Measurements from ENCODE around the gene ABHD16B. TPM values are rescaled to one million over a fixed set of nuclear protein-coding genes. Genes with fewer than 3 reads are reported as not detected.
"Not testable (repeated sequence)": the region's sequence is repeated elsewhere in the genome, so short reads cannot be mapped to it uniquely, and the experiment has no call there.

The ABHD16B gene
- total and polyA plus RNA-seq, 8 donors, result 0.37 to 0.43 TPM; not detected in 6

DNA sequence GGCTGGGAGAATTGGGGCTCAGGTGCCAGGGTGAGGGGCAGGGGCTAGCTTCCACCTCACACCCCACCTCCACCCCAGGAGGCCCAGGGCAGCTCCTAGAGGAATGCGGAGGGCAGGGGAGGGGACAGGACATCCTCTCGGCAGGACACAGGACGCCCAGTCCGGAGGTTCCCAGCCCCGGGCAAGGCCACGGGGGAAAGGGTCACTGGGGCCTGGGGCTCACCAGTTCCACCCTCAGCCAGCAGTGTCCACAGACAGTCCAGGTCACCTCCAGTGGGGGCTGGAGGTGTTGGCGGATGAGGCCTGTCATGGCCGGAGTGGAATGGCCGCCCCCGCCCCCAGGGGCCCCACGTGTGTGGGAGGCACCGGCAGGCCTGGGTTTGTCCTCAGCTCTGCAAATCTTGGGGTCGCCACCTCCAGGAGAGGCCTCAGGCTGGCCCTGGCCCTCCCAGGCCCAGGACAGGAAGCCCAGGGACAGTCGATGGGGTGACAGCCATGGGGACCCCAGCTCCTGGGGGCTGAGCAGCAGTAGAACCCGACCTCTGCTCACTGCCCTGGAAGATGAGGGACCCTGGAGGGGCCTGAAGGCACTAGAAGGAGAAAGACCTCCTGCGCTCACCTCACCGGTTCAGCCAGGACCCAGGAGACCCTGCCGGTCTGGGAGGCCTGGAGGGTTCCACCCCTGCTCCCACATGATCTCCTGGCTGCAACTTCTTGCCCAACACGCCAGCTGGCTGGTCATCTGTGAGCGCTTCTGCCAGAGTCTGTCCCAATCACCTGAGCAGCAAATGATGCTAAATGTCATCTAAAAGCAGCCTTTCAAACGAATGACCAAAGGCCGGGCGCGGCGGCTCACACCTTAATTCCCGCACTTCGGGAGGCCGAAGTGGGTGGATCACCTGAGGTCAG lies 13.0 kb upstream of the ABHD16B start:
- intact Hi-C loops (cut with DNase I; ENCODE audit: low total_unique reads), result no loop called here
- 66 to 86% (median 69%) methylated on average over 15 to 28 of the region's 28 CpGs for WGBS, 5 donors
- H3K27me3 ChIP-seq, result peaks cover 3 to 78% (median 44%) of the 10 kb centered on the region in 3 donors

DNA sequence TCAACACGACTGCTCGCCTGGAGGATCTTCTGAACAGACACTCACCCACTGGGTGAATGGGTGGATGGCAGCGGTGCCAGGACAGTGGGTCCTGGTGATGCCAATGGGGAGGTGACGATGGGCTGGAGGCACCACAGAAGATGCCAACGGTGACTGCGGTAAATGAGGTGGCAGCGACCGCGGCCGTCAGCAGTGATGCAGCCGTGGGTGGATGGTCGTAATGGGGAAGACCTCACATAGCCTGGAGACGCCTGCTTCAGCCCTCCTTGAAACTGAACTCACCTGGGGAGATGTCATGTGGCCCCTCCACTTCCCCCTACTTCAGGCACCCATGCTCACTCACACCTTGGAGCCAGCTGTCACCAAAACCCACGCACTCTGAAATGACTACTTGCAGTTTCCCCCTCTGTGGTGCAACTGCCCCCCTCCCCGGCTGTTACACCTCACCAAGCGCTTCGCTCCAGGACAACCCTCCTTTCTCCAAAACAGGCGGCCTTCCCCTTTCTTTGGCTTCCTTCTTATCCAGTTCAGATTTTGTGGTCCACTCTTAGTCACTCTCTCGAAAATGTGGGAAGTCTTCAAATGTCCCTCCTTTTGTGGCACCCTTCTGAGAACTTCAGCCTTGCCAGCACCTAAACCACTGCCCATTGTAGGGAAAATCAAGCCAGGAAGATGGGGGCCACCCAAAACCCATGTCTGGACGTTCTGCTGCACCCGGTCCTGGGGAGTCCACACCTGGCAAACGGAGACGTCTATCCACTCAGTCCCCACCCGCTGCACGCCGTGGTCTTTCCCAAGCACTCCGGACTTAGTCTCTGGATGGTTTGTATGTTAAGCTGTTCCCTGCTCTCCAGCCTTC lies 10.4 kb upstream of the ABHD16B start:
- Histone ChIP-seq H3K27me3 (peaks cover 3 to 78% (median 41%) of the 10 kb centered on the region in 3 donors), H3K36me3 (no peaks in the 10 kb centered on the region), H3K27ac (no peak overlapping the region), H3K4me3 (no peak overlapping the region), H3K4me1 (peaks cover 21 to 47% (median 41%) of the 10 kb centered on the region in 4 donors), H3K9me3 (no peaks in the 10 kb centered on the region)
- no peak for TF ChIP-seq POLR2A (IDR thresholded peaks at IDR 0.05)
- TF ChIP-seq CTCF (IDR thresholded peaks at IDR 0.05), result no peak
- TF ChIP-seq POLR2AphosphoS5 (IDR thresholded peaks at IDR 0.05), result no peak
- no peak for TF ChIP-seq EP300 (IDR thresholded peaks at IDR 0.05)
- intact Hi-C loops (cut with DNase I; ENCODE audit: low total_unique reads), result no loop called here
- WGBS, 5 donors, result 65 to 78% (median 74%) methylated on average over 20 to 27 of the region's 27 CpGs
- DNase-seq, result no peak

More for the DNA sequence above, 13.0 kb upstream of the ABHD16B start:
- no peaks in the 10 kb centered on the region for H3K36me3 ChIP-seq
- no peak overlapping the region for H3K4me3 ChIP-seq
- H3K9me3 ChIP-seq, result no peaks in the 10 kb centered on the region
- H3K27ac ChIP-seq, result peak overlapping the region in 4 of 5 donors; percentile 20 to 65 (median 51)
- H3K4me1 ChIP-seq, result peaks cover 8 to 29% (median 20%) of the 10 kb centered on the region in 4 donors
- DNase-seq, result no peak
- TF ChIP-seq EP300 (IDR thresholded peaks at IDR 0.05), result no peak
- no peak for TF ChIP-seq POLR2A (IDR thresholded peaks at IDR 0.05)
- no peak for TF ChIP-seq POLR2AphosphoS5 (IDR thresholded peaks at IDR 0.05)
- TF ChIP-seq CTCF (IDR thresholded peaks at IDR 0.05), result no peak

GRCh38 chr20:63851548-63851943 lies 9.8 kb upstream of the ABHD16B start:
- peaks cover 3 to 78% (median 37%) of the 10 kb centered on the region in 3 donors for H3K27me3 ChIP-seq
- H3K9me3 ChIP-seq; H3K27ac ChIP-seq; H3K36me3 ChIP-seq; H3K4me3 ChIP-seq; DNase-seq; intact Hi-C loops (cut with DNase I; ENCODE audit: low total_unique reads): not testable (repeated sequence)
- 80 to 88% (median 83%) methylated on average over 11 to 14 of the region's 14 CpGs for WGBS, 5 donors
- peaks cover 15 to 42% (median 40%) of the 10 kb centered on the region in 4 donors for H3K4me1 ChIP-seq

- H3K4me3 ChIP-seq; intact Hi-C loops (cut with DNase I; ENCODE audit: low total_unique reads); DNase-seq; H3K9me3 ChIP-seq; H3K36me3 ChIP-seq: not testable (repeated sequence)
- Histone ChIP-seq H3K27me3 (peaks cover 0 to 79% (median 33%) of the 10 kb centered on the region in 3 donors), H3K27ac (peak overlapping the region in 4 of 5 donors; percentile 65 to 75 (median 66)), H3K4me1 (peaks cover 24 to 48% (median 43%) of the 10 kb centered on the region in 4 donors)
- 54 to 68% (median 58%) methylated on average over 3 to 4 of the region's 4 CpGs for WGBS, 5 donors
These were observed 7.6 kb upstream of the ABHD16B start for GRCh38 chr20:63853733-63854068.

GRCh38 chr20:63854069-63854765 lies 7.1 kb upstream of the ABHD16B start:
- Histone ChIP-seq H3K36me3 (no peaks in the 10 kb centered on the region), H3K4me3 (peak overlapping the region in 1 of 4 donors; percentile 20), H3K9me3 (no peaks in the 10 kb centered on the region), H3K27ac (peak overlapping the region; percentile 28 to 75 (median 66)), H3K4me1 (peaks cover 29 to 53% (median 48%) of the 10 kb centered on the region in 4 donors), H3K27me3 (peaks cover 0 to 77% (median 33%) of the 10 kb centered on the region in 3 donors)
- intact Hi-C loops (cut with DNase I; ENCODE audit: low total_unique reads), result no loop called here
- TF ChIP-seq EP300 (IDR thresholded peaks at IDR 0.05) (no peak), POLR2AphosphoS5 (IDR thresholded peaks at IDR 0.05) (no peak), CTCF (IDR thresholded peaks at IDR 0.05) (no peak), POLR2A (IDR thresholded peaks at IDR 0.05) (no peak)
- WGBS, 5 donors, result 6 to 18% (median 8%) methylated on average over 5 to 17 of the region's 17 CpGs
- peak in 1 of 2 donors; percentile 75 for DNase-seq

Measured in stomach (tissue), 9 donors.